ENCODE results near the gene AGAP2.

The AGAP2 gene

GRCh38 chr12:57751432-57751787 lies 12.9 kb upstream of the AGAP2 start:
- DNase-seq (ENCODE audit: insufficient read length) (no peak), FAIRE-seq (no peak)
- no peak for TF ChIP-seq POLR2A (IDR thresholded peaks at IDR 0.05; ENCODE audit: low read depth, low read length)
- no peak for TF ChIP-seq POLR2AphosphoS5 (IDR thresholded peaks at IDR 0.05; ENCODE audit: low read depth, low read length)
- TF ChIP-seq TAF1 (IDR thresholded peaks at IDR 0.05; ENCODE audit: borderline replicate concordance, low read depth, low read length) = no peak

GRCh38 chr12:57750561-57751431 lies 12.3 kb upstream of the AGAP2 start:
- FAIRE-seq (no peak), DNase-seq (ENCODE audit: insufficient read length) (no peak)
- no peak for TF ChIP-seq TAF1 (IDR thresholded peaks at IDR 0.05; ENCODE audit: borderline replicate concordance, low read depth, low read length)
- no peak for TF ChIP-seq POLR2AphosphoS5 (IDR thresholded peaks at IDR 0.05; ENCODE audit: low read depth, low read length)
- TF ChIP-seq POLR2A (IDR thresholded peaks at IDR 0.05; ENCODE audit: low read depth, low read length) = no peak; the same call in 1 of the 2 replicates

GRCh38 chr12:57749061-57749460 lies 10.5 kb upstream of the AGAP2 start:
- TF ChIP-seq POLR2AphosphoS5 (IDR thresholded peaks at IDR 0.05; ENCODE audit: low read depth, low read length) (no peak), POLR2A (IDR thresholded peaks at IDR 0.05; ENCODE audit: low read depth, low read length) (no peak), TAF1 (IDR thresholded peaks at IDR 0.05; ENCODE audit: borderline replicate concordance, low read depth, low read length) (no peak)
- DNase-seq (ENCODE audit: insufficient read length) (no peak), FAIRE-seq (no peak)

- no peak for DNase-seq (ENCODE audit: insufficient read length)
- no peak for TF ChIP-seq POLR2A (IDR thresholded peaks at IDR 0.05; ENCODE audit: low read depth, low read length)
- no peak for TF ChIP-seq POLR2AphosphoS5 (IDR thresholded peaks at IDR 0.05; ENCODE audit: low read depth, low read length)
- no peak for TF ChIP-seq TAF1 (IDR thresholded peaks at IDR 0.05; ENCODE audit: borderline replicate concordance, low read depth, low read length)
- no peak for FAIRE-seq
Observed at GRCh38 chr12:57746025-57746424, 7.5 kb upstream of the AGAP2 start.

- no peak for DNase-seq (ENCODE audit: insufficient read length)
- no peak for FAIRE-seq
- TF ChIP-seq TAF1 (IDR thresholded peaks at IDR 0.05; ENCODE audit: borderline replicate concordance, low read depth, low read length) = no peak
- TF ChIP-seq POLR2A (IDR thresholded peaks at IDR 0.05; ENCODE audit: low read depth, low read length) = peak; percentile 30; the same call in 1 of the 2 replicates
- peak; percentile 55; the same call in 1 of the 2 replicates for TF ChIP-seq POLR2AphosphoS5 (IDR thresholded peaks at IDR 0.05; ENCODE audit: low read depth, low read length)
Observed at GRCh38 chr12:57745485-57745881, 6.9 kb upstream of the AGAP2 start.

GRCh38 chr12:57744777-57745484 lies 6.4 kb upstream of the AGAP2 start, which contains the start of gene TSPAN31:
TSS of gene TSPAN31 (plus strand) at chr12:57745039. CDS start at chr12:57745155, 116 bp downstream.
- DNase-seq (ENCODE audit: insufficient read length) (peak; percentile 84), FAIRE-seq (peak; percentile 96)
- TF ChIP-seq TAF1 (IDR thresholded peaks at IDR 0.05; ENCODE audit: borderline replicate concordance, low read depth, low read length) (peak; percentile 37; the same call in 1 of the 2 replicates), POLR2AphosphoS5 (IDR thresholded peaks at IDR 0.05; ENCODE audit: low read depth, low read length) (peak; percentile 58), POLR2A (IDR thresholded peaks at IDR 0.05; ENCODE audit: low read depth, low read length) (peak; percentile 69)

GRCh38 chr12:57744194-57744776 lies 5.7 kb upstream of the AGAP2 start:
- FAIRE-seq (no peak), DNase-seq (ENCODE audit: insufficient read length) (no peak)
- TF ChIP-seq TAF1 (IDR thresholded peaks at IDR 0.05; ENCODE audit: borderline replicate concordance, low read depth, low read length) (no peak), POLR2AphosphoS5 (IDR thresholded peaks at IDR 0.05; ENCODE audit: low read depth, low read length) (no peak), POLR2A (IDR thresholded peaks at IDR 0.05; ENCODE audit: low read depth, low read length) (no peak)

- FAIRE-seq (no peak), DNase-seq (ENCODE audit: insufficient read length) (no peak)
- TF ChIP-seq POLR2A (IDR thresholded peaks at IDR 0.05; ENCODE audit: low read depth, low read length) (no peak), TAF1 (IDR thresholded peaks at IDR 0.05; ENCODE audit: borderline replicate concordance, low read depth, low read length) (no peak), POLR2AphosphoS5 (IDR thresholded peaks at IDR 0.05; ENCODE audit: low read depth, low read length) (no peak)
Observed at GRCh38 chr12:57743769-57744168, 5.2 kb upstream of the AGAP2 start.

- peak; percentile 95 for FAIRE-seq
- TF ChIP-seq POLR2A (IDR thresholded peaks at IDR 0.05; ENCODE audit: low read depth, low read length) (peak; percentile 53; the same call in 1 of the 2 replicates), POLR2AphosphoS5 (IDR thresholded peaks at IDR 0.05; ENCODE audit: low read depth, low read length) (no peak), TAF1 (IDR thresholded peaks at IDR 0.05; ENCODE audit: borderline replicate concordance, low read depth, low read length) (0 out of 2 replicates have a peak, but pooled peaks have one; percentile 16)
- DNase-seq (ENCODE audit: insufficient read length) = peak; percentile 72
Observed at GRCh38 chr12:57741844-57742738, 3.5 kb upstream of the AGAP2 start.

- DNase-seq (ENCODE audit: insufficient read length) = no peak
- FAIRE-seq = no peak
- no peak for TF ChIP-seq TAF1 (IDR thresholded peaks at IDR 0.05; ENCODE audit: borderline replicate concordance, low read depth, low read length)
- no peak for TF ChIP-seq POLR2AphosphoS5 (IDR thresholded peaks at IDR 0.05; ENCODE audit: low read depth, low read length)
- no peak for TF ChIP-seq POLR2A (IDR thresholded peaks at IDR 0.05; ENCODE audit: low read depth, low read length)
Observed at GRCh38 chr12:57741413-57741789, 2.9 kb upstream of the AGAP2 start.

Data from GM12892 (cell line).